Mesothelial cell of epicardium (in vitro differentiated cells): ENCODE measurements around the gene SLC25A1. TPM values are rescaled to one million over a fixed set of nuclear protein-coding genes. Genes with fewer than 3 reads are reported as not detected.

ENCODE experiments used
- DNase-seq, 2 experiments: peaks; one replicate each; pipeline ENCODE4 v3.0.0; 2021; ENCODE audit warnings: low spot score in 2 of 2; ENCODE audit not compliant: unreplicated experiment in 2 of 2
- H3K27ac Mint-ChIP-seq: 2 replicates; pipeline ENCODE4 v1.8.0; 2021; ENCODE audit warnings: mixed read lengths
- H3K27me3 Mint-ChIP-seq: 2 replicates; pipeline ENCODE4 v1.8.0; 2021; ENCODE audit warnings: low read depth, mixed read lengths
- H3K36me3 Mint-ChIP-seq: 2 replicates; pipeline ENCODE4 v1.8.0; 2021; ENCODE audit warnings: mixed read lengths
- H3K4me1 Mint-ChIP-seq: 2 replicates; pipeline ENCODE4 v1.8.0; 2021; ENCODE audit warnings: mixed read lengths
- H3K4me3 Mint-ChIP-seq: 2 replicates; pipeline ENCODE4 v1.8.0; 2021; ENCODE audit warnings: mild to moderate bottlenecking, moderate library complexity, mixed read lengths
- H3K9me3 Mint-ChIP-seq: 2 replicates; pipeline ENCODE4 v1.8.0; 2021; ENCODE audit warnings: mixed read lengths
- CTCF ChIP-seq: fragments of 200-600 bp; sonication (generic); IDR thresholded peaks from one replicate; pipeline ENCODE4 v1.5.0; 2021; ENCODE audit warnings: antibody characterized with exemption; ENCODE audit not compliant: unreplicated experiment
- total RNA-seq: library from RNA; stranded (reverse); gene quantifications from 3 replicates; pipeline ENCODE4 v1.2.1, GENCODE V29; 2021

Gene SLC25A1
- total RNA-seq, 1 donor from 2014 or later = 73.6 TPM

GRCh38 chr22:19213001-19213400, 34.5 kb upstream of the SLC25A1 start:
- no peaks in the 10 kb centered on the region for H3K9me3 Mint-ChIP-seq
- no peaks in the 10 kb centered on the region for H3K36me3 Mint-ChIP-seq
- H3K27me3 Mint-ChIP-seq = no peaks in the 10 kb centered on the region
- no peak for DNase-seq
- no peak overlapping the region for H3K27ac Mint-ChIP-seq
- peaks cover 2% of the 10 kb centered on the region for H3K4me1 Mint-ChIP-seq
- no peak for TF ChIP-seq CTCF
- no peak overlapping the region for H3K4me3 Mint-ChIP-seq

- H3K9me3 Mint-ChIP-seq = no peaks in the 10 kb centered on the region
- H3K4me1 Mint-ChIP-seq = no peaks in the 10 kb centered on the region
- no peak for TF ChIP-seq CTCF
- H3K27ac Mint-ChIP-seq = no peak overlapping the region
- H3K36me3 Mint-ChIP-seq = no peaks in the 10 kb centered on the region
- DNase-seq = no peak
- H3K4me3 Mint-ChIP-seq = no peak overlapping the region
- H3K27me3 Mint-ChIP-seq = no peaks in the 10 kb centered on the region
Measured at GRCh38 chr22:19212302-19212870, 33.9 kb upstream of the SLC25A1 start.

GRCh38 chr22:19210188-19210587, 31.7 kb upstream of the SLC25A1 start:
- Mint-ChIP-seq H3K9me3 (no peaks in the 10 kb centered on the region), H3K27ac (no peak overlapping the region), H3K36me3 (no peaks in the 10 kb centered on the region), H3K4me1 (no peaks in the 10 kb centered on the region), H3K27me3 (no peaks in the 10 kb centered on the region), H3K4me3 (no peak overlapping the region)
- no peak for TF ChIP-seq CTCF
- DNase-seq = no peak

- no peak for TF ChIP-seq CTCF
- Mint-ChIP-seq H3K4me1 (no peaks in the 10 kb centered on the region), H3K27ac (no peak overlapping the region), H3K36me3 (no peaks in the 10 kb centered on the region), H3K9me3 (no peaks in the 10 kb centered on the region), H3K27me3 (no peaks in the 10 kb centered on the region), H3K4me3 (no peak overlapping the region)
- no peak for DNase-seq
Measured at GRCh38 chr22:19208287-19208847, 29.8 kb upstream of the SLC25A1 start.

- DNase-seq = no peak
- no peaks in the 10 kb centered on the region for H3K27me3 Mint-ChIP-seq
- H3K9me3 Mint-ChIP-seq = no peaks in the 10 kb centered on the region
- no peak overlapping the region for H3K27ac Mint-ChIP-seq
- H3K4me1 Mint-ChIP-seq = no peaks in the 10 kb centered on the region
- no peak overlapping the region for H3K4me3 Mint-ChIP-seq
- H3K36me3 Mint-ChIP-seq = no peaks in the 10 kb centered on the region
- no peak for TF ChIP-seq CTCF
Measured at GRCh38 chr22:19207884-19208283, 29.3 kb upstream of the SLC25A1 start.
